HEK293 (cell line): ENCODE data around the gene SHISA6.

Experiments
- ZNF132 ChIP-seq: fragments of 450-650 bp; formaldehyde crosslinking; IDR thresholded peaks from 2 replicates; pipeline ENCODE4 v1.5.1; 2017; ENCODE audit warnings: missing biosample characterization, missing genetic modification characterization, borderline replicate concordance
- TF ChIP-seq, protein P1 (sequence below): fragments of 450-650 bp; formaldehyde crosslinking; IDR thresholded peaks from 2 replicates; pipeline ENCODE4 v1.5.1; 2016; ENCODE audit warnings: missing biosample characterization, missing genetic modification characterization

DNA sequence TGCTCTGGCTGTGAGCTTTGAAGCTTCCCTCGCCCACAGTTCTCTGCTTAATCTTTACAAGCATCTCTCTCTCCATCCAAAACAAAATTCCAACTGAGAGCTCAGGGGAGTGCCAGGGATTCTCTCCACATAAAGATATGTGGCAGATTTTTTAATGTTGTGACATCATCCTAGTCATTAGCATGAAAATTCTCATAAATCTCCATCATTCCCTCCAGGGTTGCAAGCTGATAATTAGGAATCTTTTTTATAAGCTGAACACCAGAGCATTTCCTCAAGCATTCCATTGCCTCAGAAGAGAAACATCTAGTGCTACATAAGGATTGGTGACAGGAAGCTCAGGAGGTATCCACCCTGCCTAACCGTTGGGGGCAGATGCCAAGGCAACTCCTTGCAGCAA, 274.9 kb downstream of the SHISA6 start:
- TF ChIP-seq, protein P1, sequence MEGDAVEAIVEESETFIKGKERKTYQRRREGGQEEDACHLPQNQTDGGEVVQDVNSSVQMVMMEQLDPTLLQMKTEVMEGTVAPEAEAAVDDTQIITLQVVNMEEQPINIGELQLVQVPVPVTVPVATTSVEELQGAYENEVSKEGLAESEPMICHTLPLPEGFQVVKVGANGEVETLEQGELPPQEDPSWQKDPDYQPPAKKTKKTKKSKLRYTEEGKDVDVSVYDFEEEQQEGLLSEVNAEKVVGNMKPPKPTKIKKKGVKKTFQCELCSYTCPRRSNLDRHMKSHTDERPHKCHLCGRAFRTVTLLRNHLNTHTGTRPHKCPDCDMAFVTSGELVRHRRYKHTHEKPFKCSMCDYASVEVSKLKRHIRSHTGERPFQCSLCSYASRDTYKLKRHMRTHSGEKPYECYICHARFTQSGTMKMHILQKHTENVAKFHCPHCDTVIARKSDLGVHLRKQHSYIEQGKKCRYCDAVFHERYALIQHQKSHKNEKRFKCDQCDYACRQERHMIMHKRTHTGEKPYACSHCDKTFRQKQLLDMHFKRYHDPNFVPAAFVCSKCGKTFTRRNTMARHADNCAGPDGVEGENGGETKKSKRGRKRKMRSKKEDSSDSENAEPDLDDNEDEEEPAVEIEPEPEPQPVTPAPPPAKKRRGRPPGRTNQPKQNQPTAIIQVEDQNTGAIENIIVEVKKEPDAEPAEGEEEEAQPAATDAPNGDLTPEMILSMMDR (tag by site-specific recombination): no peak
- TF ChIP-seq ZNF132: no peak
